ENCODE results near the gene TSPAN9. TPM values are rescaled to one million over a fixed set of nuclear protein-coding genes. Genes with fewer than 3 reads are reported as not detected.

Gene TSPAN9
- total RNA-seq, 2 donors from 2014 or later = 14.0 to 18.5 TPM

- DNase-seq = no peak
- H3K9me3 ChIP-seq = no peaks in the 10 kb centered on the region
- no peaks in the 10 kb centered on the region for H3K36me3 ChIP-seq (replicated peaks in 1 of 2; ENCODE audit: insufficient read depth in 1 of 2, low read depth in 2 of 2)
- H3K27ac ChIP-seq = no peak overlapping the region
- H3K4me3 ChIP-seq = no peak overlapping the region
- intact Hi-C loops (cut with DNase I) = loop anchor here (5.0 kb wide), 1 partner anchor 499 kb away; no protein-coding TSS in a partner anchor
- no peaks in the 10 kb centered on the region for H3K27me3 ChIP-seq
- WGBS, 2 donors = 53 to 66% methylated on average over 10 to 17 of the region's 17 CpGs
- no peak for TF ChIP-seq POLR2A (IDR thresholded peaks at IDR 0.05)
- TF ChIP-seq, protein P1, sequence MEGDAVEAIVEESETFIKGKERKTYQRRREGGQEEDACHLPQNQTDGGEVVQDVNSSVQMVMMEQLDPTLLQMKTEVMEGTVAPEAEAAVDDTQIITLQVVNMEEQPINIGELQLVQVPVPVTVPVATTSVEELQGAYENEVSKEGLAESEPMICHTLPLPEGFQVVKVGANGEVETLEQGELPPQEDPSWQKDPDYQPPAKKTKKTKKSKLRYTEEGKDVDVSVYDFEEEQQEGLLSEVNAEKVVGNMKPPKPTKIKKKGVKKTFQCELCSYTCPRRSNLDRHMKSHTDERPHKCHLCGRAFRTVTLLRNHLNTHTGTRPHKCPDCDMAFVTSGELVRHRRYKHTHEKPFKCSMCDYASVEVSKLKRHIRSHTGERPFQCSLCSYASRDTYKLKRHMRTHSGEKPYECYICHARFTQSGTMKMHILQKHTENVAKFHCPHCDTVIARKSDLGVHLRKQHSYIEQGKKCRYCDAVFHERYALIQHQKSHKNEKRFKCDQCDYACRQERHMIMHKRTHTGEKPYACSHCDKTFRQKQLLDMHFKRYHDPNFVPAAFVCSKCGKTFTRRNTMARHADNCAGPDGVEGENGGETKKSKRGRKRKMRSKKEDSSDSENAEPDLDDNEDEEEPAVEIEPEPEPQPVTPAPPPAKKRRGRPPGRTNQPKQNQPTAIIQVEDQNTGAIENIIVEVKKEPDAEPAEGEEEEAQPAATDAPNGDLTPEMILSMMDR (IDR thresholded peaks at IDR 0.05) = no peak
- peaks cover 57% of the 10 kb centered on the region for H3K4me1 ChIP-seq
- ATAC-seq = no peak
Observed at GRCh38 chr12:3298603-3299002, 221.4 kb downstream of the TSPAN9 start.

DNA sequence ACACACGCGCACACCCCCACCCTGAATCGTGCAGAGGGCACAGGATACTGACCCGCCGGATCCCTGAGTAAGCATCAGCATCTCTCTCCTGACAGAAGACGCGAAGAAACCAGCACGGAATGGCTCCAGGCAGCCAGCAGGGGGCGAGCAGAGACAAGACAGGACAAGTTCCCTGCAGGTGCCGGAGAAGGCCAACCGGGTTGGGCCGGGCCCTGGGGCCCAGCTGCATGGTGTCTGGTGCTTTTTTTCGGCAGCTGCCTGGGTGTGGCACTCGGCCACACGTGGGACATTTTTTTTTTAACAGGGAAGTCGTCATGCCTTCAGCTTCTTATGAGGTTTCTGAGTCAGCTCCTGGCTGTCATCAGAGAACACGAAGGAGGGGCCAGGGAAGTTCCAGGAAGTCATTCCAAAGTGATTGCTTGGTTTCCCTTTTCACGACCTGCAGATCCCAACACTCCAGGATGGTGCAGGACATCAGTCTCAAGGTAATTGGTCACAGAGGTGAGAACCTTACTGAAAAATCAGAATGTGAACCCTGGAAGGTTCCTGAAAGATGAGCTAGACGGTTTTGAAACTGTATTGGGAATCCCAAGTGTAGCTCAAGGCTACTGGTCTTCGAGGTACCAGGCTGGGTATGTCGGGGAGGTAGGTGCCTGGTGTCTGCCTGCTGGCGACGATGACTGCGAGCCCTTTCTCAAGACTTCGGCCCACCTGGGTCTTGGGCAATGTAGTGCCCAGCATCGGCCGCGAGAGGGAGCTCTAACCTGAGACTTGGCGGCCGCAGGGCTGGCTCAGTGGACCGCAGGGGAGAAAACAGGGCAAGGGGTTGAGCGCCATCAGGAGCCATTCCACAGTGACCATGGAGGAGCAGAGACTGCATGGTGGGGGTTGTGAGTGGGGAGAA lies 223.0 kb downstream of the TSPAN9 start:
- Histone ChIP-seq H3K4me1 (peaks cover 43% of the 10 kb centered on the region), H3K36me3 (replicated peaks in 1 of 2; ENCODE audit: insufficient read depth in 1 of 2, low read depth in 2 of 2) (no peaks in the 10 kb centered on the region), H3K9me3 (no peaks in the 10 kb centered on the region), H3K27ac (peak overlapping the region; percentile 73 to 87 (median 82)), H3K4me3 (no peak overlapping the region), H3K27me3 (no peaks in the 10 kb centered on the region)
- WGBS, 2 donors = 1 to 3% methylated on average over 22 to 32 of the region's 32 CpGs
- TF ChIP-seq POLR2A (IDR thresholded peaks at IDR 0.05) = peak in 2 of 3 donors; percentile 30 to 37
- TF ChIP-seq, protein P1 (IDR thresholded peaks at IDR 0.05) = peak; percentile 80 to 97 (median 94)
- intact Hi-C loops (cut with DNase I) = loop anchor here (5.0 to 10.0 kb wide), 2 partner anchors 475 to 497 kb away; no protein-coding TSS in a partner anchor
- peak; percentile 79 for ATAC-seq
- DNase-seq = peak; percentile 92 to 95 (median 94)

DNA sequence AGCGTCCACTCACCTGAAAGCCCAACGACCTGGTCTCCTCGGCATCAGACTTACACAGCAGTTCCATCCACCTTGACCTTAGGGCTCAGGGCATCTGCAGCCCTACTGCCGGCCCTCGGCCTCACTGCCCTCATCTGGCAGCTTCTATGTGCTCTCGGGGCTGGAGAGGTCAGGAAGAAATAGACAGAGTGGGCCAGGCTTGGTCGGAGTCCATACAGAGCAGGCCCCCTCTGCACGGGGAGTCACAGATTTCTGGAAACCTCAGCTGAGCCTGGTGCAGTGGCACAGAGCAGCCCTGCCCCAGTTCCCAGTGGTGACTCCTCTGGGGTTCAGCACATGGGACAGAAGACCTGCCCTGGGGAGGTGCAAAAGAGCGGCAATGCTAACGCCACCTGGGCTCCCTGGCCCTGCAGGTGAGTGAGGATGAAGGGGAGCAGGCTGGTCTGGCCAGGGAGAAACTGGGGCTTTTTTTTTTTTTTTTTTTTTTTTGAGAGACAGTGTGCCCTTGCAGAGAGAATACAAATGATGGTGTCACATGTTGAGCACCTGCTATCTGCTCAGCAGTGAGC lies 223.7 kb downstream of the TSPAN9 start:
- ATAC-seq (no peak), DNase-seq (no peak)
- TF ChIP-seq, protein P1 (IDR thresholded peaks at IDR 0.05) = no peak
- no peak for TF ChIP-seq POLR2A (IDR thresholded peaks at IDR 0.05)
- H3K4me3 ChIP-seq = no peak overlapping the region
- peaks cover 36% of the 10 kb centered on the region for H3K4me1 ChIP-seq
- H3K27ac ChIP-seq = peak overlapping the region in 3 of 4 donors; percentile 76 to 87 (median 87)
- H3K36me3 ChIP-seq (replicated peaks in 1 of 2; ENCODE audit: insufficient read depth in 1 of 2, low read depth in 2 of 2) = no peaks in the 10 kb centered on the region
- WGBS, 2 donors = 27 to 35% methylated on average over 8 to 10 of the region's 10 CpGs
- intact Hi-C loops (cut with DNase I) = loop anchor here (10.0 kb wide), 1 partner anchor 474 kb away; no protein-coding TSS in a partner anchor
- H3K9me3 ChIP-seq = no peaks in the 10 kb centered on the region
- no peaks in the 10 kb centered on the region for H3K27me3 ChIP-seq

GRCh38 chr12:3302401-3303041 lies 225.3 kb downstream of the TSPAN9 start:
- Histone ChIP-seq H3K27me3 (no peaks in the 10 kb centered on the region), H3K36me3 (replicated peaks in 1 of 2; ENCODE audit: insufficient read depth in 1 of 2, low read depth in 2 of 2) (no peaks in the 10 kb centered on the region), H3K27ac (no peak overlapping the region), H3K4me3 (no peak overlapping the region), H3K4me1 (peaks cover 20% of the 10 kb centered on the region), H3K9me3 (no peaks in the 10 kb centered on the region)
- DNase-seq (no peak), ATAC-seq (no peak)
- 59 to 68% methylated on average over 12 to 16 of the region's 16 CpGs for WGBS, 2 donors
- intact Hi-C loops (cut with DNase I) = loop anchor here (10.0 kb wide), 1 partner anchor 472 kb away; no protein-coding TSS in a partner anchor
- TF ChIP-seq, protein P1 (IDR thresholded peaks at IDR 0.05) = no peak
- no peak for TF ChIP-seq POLR2A (IDR thresholded peaks at IDR 0.05)

All from body of pancreas (tissue), 4 donors.